ENCODE results near the gene LGSN. TPM values are rescaled to one million over a fixed set of nuclear protein-coding genes. Genes with fewer than 3 reads are reported as not detected.

The LGSN gene
- total RNA-seq, 4 donors from 2014 or later: not detected

DNA sequence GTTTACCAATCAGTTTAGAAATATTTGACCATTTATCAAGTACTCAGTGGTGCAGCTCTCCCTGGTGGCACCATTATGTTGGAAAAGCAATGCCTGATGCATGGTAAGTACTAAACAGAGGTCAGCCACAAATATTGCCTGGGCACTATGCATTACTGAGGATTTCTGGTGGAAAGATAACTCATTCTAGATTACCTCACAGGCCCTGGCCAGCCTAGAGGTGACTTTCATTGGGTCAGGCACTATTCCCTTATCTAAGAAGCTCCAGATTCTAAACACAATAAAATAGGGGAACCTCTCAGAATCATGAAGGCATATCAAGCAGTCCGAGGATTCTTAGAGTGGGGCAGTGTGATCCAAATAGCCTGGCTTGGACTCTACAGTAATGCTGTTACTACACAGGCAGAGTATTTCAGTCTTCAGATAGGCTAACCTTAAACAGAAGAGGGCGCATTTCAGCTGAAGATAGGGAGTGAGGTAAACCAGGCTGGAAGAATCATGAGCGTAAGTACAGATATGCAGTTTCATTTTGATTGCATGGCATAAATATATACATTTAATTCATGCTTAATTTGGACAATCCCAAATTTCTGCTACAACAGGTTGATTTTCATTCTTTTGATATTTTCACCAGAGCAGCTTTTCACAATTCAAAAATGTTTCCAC, 12.1 kb downstream of the LGSN start:
- DNase-seq (ENCODE audit: low spot score): no peak
- TF ChIP-seq, protein P1, sequence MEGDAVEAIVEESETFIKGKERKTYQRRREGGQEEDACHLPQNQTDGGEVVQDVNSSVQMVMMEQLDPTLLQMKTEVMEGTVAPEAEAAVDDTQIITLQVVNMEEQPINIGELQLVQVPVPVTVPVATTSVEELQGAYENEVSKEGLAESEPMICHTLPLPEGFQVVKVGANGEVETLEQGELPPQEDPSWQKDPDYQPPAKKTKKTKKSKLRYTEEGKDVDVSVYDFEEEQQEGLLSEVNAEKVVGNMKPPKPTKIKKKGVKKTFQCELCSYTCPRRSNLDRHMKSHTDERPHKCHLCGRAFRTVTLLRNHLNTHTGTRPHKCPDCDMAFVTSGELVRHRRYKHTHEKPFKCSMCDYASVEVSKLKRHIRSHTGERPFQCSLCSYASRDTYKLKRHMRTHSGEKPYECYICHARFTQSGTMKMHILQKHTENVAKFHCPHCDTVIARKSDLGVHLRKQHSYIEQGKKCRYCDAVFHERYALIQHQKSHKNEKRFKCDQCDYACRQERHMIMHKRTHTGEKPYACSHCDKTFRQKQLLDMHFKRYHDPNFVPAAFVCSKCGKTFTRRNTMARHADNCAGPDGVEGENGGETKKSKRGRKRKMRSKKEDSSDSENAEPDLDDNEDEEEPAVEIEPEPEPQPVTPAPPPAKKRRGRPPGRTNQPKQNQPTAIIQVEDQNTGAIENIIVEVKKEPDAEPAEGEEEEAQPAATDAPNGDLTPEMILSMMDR (IDR thresholded peaks at IDR 0.05): no peak
- peak; percentile 44 for ATAC-seq (ENCODE audit: low FRiP score)

DNA sequence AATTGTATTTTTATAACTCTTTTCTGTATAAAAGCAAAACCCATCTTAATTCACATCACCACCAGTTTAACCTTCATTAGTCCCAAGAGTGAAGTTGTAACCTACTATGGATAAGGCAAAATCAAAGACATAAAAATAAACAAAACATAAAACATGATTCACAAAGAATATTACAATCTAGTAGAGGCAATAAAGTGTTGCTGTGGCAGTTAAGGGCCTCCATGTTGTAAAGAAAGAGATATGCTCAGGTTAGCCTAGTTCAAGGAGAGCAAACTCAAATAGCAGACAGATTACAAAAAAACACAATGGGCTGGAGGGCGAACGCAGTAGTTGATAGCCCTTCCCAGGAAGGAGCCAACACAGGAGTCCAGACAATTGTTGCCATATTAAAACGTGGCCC, 13.4 kb downstream of the LGSN start:
- DNase-seq (ENCODE audit: low spot score) (no peak), ATAC-seq (ENCODE audit: low FRiP score) (no peak)
- TF ChIP-seq, protein P1 (IDR thresholded peaks at IDR 0.05): no peak

DNA sequence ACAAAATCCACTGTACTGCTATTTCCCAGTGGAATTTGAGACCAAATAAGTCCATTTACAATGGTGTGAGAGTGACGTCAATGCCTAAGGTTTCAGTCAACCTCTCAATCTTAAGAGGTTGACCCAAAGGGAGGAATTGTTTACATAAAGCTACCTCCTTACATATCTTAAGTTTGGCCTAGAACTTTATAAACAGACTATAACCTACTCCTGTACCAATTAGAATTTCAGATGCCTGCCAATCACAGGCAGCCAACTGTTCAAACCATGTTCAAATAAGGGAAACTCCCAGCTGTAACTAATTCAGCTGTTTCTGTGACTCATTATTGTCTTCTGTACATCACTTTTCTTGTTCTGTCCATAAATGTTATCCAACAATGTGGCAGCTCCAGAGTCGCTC, 14.5 kb downstream of the LGSN start:
- no peak for ATAC-seq (ENCODE audit: low FRiP score)
- DNase-seq (ENCODE audit: low spot score): no peak
- TF ChIP-seq, protein P1 (IDR thresholded peaks at IDR 0.05): no peak

DNA sequence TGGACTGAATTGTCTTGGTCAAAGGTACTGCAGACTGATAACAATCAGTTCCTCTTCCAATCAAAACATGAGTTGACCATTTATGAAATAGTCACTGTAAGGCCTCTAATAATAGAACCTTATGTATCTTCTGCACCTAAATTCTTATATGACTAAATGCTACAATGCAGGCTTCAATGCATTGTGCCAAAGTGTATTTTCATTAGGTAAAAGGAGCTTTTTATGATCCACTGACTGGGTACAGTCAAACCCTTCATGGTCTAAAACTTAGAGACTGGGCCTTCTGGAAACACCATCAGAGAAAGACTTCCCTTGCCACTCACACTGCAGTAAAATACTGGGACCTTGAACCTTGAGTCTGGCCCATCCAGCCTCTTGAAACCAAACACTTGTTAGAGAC, 16.3 kb downstream of the LGSN start:
- DNase-seq (ENCODE audit: low spot score) (no peak), ATAC-seq (ENCODE audit: low FRiP score) (no peak)
- TF ChIP-seq, protein P1 (IDR thresholded peaks at IDR 0.05): no peak

DNA sequence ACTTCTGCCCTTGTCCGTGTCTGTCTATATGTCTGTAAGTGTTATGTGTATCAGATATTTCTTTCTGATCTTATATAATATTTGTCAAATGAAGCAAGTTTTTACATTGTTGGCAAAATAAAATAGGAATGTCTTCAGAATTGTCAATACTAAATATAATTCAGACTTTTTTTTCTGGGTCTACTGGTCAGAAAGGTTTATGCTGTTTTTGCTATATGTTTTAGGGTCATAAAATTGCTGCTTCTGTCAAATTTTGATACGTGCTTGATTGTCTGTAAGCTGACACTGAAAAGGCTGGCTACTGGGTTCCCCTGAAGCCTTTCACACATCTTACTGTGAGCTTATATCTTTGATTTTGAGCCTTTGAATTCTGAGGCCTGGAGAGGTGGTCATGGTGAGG, 20.1 kb downstream of the LGSN start:
- no peak for ATAC-seq (ENCODE audit: low FRiP score)
- DNase-seq (ENCODE audit: low spot score): no peak
- TF ChIP-seq, protein P1 (IDR thresholded peaks at IDR 0.05): no peak

DNA sequence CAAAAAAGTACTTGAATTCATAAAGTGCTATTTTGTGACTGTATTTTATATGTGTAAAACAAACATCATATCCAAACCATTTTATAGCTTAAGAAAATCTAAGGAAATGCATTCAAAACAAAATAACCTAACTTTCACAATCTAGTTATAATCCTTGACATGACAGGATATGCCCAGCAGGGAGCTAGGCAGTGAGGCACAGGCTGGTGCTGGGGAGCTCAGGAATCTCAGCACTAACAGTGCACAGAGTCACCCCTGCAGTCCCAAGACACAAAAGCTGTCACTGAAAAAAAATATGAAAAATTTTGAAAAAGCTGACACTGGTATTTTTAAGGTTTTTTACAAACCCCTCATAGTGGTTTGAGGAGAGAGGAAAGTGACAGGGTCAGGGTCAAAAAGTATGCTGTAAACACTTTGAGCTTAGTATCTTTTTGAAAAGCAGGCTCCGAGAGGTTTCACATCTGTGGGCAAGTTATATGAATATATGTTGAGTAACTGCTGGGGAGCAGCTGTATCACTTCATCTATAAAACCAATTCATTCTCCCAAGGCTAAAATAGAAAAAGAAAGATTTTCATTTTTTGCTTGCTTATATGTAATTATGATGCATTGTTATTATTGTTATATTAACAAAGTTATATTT, 24.1 kb downstream of the LGSN start:
- no peak for ATAC-seq (ENCODE audit: low FRiP score)
- TF ChIP-seq, protein P1 (IDR thresholded peaks at IDR 0.05): no peak
- DNase-seq (ENCODE audit: low spot score): no peak

DNA sequence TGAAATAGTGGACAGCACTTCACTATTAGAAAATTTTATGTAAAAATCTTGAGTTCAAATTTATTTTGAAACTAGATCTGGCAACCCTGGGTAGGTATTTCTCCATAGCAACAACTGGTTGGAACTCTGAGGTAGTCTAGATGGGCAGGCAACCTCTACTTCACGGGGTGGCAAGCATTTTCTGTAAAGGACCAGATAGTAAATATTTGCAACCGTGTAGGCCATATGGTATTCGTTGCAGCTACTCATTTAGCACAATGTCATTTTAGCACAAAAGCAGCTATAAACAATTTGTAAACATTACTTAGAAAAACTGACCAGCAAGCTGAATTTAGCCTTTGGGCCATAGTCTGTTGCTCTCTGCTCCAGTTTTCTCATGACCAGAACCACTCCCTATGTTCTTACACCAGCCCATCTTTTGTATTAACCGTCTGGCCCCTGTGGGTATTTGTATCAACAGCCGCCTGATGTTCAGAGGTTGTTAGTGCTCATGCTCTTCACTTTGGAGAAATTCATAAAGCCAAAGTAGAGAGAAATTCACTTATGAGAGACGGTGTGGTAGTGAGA, 29.2 kb downstream of the LGSN start:
- ATAC-seq (ENCODE audit: low FRiP score) (no peak), DNase-seq (ENCODE audit: low spot score) (no peak)
- TF ChIP-seq, protein P1 (IDR thresholded peaks at IDR 0.05): no peak

Measured in omental fat pad (tissue), 4 donors.